ENCODE data around the gene DUSP3.
A peak's percentile ranks its signal among the peaks of the same experiment; 100 is the strongest.

The DUSP3 gene

DNA sequence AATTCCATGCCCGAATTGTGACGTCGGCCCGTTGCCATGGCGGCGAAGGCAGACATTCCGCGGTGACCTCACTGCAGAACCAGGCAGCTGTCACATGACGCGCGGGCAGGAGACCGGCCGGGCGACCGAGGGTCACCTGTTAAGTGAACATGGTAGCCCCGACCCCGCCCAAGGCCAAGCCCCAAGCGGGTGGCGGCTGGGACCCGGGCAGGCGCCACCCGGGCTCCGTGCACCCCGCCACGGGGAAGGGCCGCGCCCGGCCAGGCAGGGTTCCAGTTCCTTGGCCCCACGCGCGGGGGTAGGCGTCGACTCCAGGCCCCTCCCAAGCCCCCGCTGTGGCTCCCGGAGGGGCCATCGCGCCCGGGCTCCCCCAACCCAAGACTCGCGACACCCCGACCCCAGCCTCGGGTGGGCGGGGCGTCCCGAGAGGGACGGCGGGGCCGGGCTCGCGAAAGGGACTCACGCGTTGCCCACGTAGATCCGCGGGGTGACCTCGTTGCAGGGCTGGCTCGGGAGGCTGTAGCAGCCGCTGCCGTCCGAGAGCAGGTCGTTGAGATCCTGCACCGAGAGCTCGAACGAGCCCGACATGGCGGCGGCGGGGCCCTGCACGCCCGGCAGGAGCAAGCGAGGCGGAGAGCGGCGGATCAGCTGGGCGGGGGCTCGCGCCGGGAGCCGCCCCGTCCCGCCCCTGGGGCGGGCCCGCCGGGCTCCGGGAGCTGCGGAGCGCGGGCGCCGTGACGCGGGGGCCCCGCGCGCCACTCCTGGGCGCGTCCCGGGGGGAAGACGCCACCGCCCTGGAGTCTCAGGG is at the start of gene DUSP3:
DUSP3 (minus strand) TSS at position 641 of the 808 bp plus-strand sequence; CDS start at position 588, 53 bp downstream.
- Mint-ChIP-seq H3K9me3 (no peaks in the 10 kb centered on the region), H3K27me3 (peaks cover 25% of the 10 kb centered on the region), H3K4me1 (peaks cover 16% of the 10 kb centered on the region), H3K4me3 (peak within 1 kb of the TSS; percentile 96), H3K36me3 (peaks cover 14% of the 10 kb centered on the region), H3K27ac (peak within 1 kb of the TSS; percentile 83)
- ATAC-seq, result peak; percentile 96

DNA sequence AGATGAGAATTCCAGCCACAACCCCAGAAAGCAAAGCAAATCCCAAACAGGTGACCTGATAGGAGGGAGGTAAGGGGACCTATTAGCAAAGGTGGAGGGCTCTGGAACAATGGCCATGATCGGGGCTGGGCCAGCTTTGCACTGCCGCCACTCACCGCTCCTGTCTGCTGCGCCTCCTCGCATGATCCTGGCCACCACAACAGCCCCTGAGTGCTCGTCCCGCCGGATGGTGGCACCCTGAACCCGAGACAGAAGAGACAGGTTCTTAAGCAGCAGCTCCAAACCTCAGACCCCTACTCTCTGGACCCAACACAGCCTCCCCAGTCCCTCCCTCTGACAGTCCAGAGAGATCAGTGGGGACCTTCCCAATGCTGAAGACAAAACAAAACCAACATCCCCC is 48.8 kb upstream of the DUSP3 start:
- no peak overlapping the region for H3K27ac Mint-ChIP-seq
- H3K27me3 Mint-ChIP-seq, result peaks cover 23% of the 10 kb centered on the region
- H3K4me1 Mint-ChIP-seq, result peaks cover 9% of the 10 kb centered on the region
- H3K9me3 Mint-ChIP-seq, result no peaks in the 10 kb centered on the region
- no peaks in the 10 kb centered on the region for H3K36me3 Mint-ChIP-seq
- no peak overlapping the region for H3K4me3 Mint-ChIP-seq
- no peak for ATAC-seq

DNA sequence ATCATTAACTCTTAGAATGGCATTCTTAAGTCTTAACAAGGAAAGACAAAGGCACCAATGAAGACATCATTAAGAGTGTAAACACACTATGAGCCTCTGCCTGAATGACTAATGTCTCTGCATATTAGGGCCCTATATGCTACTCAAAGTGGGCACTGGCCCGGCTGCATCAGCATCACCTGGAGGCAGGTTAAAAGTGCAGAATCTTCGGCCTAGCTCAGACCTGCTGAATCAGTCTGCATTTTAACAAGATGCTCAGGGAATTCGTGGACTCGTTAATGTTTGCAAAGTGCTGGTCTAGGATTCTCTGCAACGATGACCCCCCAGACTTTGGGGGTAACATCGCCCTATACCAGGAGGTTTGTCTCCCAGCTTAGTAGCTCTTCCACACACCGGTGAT is 47.4 kb upstream of the DUSP3 start:
- no peak overlapping the region for H3K4me3 Mint-ChIP-seq
- peaks cover 9% of the 10 kb centered on the region for H3K27me3 Mint-ChIP-seq
- no peaks in the 10 kb centered on the region for H3K36me3 Mint-ChIP-seq
- no peak for ATAC-seq
- no peak overlapping the region for H3K27ac Mint-ChIP-seq
- H3K4me1 Mint-ChIP-seq, result peaks cover 7% of the 10 kb centered on the region
- H3K9me3 Mint-ChIP-seq, result no peaks in the 10 kb centered on the region

DNA sequence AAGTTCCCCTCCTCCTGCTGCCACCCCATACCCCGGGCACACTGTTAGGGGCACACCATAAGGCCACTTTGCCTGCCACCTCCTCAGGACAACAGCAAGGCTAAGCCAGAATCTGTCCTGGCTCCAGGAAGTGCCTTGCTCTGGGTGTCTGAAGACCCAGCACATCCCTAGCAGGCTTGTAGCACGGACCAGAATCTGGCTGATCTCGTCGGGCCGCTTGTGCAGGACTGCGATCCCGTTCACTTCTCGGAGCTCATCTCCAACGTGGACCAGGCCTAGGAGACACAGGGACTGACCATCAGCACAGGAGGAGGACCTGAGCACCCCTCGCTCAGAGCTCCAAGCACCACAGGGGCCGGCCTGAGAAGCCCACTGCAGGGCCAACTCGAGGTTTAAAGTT is 46.8 kb upstream of the DUSP3 start:
- Mint-ChIP-seq H3K36me3 (no peaks in the 10 kb centered on the region), H3K27me3 (peaks cover 7% of the 10 kb centered on the region), H3K4me1 (peaks cover under 1% of the 10 kb centered on the region), H3K4me3 (no peak overlapping the region), H3K27ac (no peak overlapping the region), H3K9me3 (no peaks in the 10 kb centered on the region)
- ATAC-seq, result no peak

DNA sequence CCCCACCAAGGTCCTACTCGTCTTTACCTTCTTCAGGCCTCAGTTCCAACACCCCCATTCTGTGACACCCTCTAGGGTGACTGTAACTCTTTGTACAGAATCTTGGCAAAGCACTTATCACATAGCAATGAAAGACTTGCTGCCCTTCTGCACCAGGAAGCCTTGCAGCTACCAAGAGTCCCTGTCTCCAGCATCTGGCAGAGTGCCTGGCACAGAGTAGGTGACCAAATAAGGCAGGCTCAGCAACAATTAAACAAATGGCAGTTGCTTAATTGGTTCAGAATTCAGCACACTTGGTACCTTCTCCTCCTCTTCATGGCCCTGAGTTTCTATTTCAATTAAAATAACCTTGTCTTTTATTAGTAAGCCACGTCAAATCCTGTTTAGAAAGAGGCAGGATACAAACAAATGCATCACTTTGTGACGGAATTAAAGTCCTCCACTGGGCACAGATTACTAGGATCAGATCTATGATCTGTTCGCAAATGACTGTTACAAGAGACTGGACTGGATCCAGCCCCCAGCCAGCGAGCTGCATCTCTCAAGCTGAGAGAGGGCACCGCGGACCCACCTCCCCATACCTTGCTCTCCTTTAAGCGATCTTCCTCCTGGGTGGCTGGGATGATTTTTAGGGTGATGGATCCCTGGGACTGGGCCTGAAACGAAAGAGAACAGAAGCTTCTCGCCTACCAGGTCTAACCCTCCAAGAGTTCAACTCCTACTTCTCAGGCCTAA is 44.7 kb upstream of the DUSP3 start:
- H3K4me1 Mint-ChIP-seq, result no peaks in the 10 kb centered on the region
- no peak overlapping the region for H3K27ac Mint-ChIP-seq
- H3K9me3 Mint-ChIP-seq, result no peaks in the 10 kb centered on the region
- H3K4me3 Mint-ChIP-seq, result no peak overlapping the region
- H3K27me3 Mint-ChIP-seq, result peaks cover 9% of the 10 kb centered on the region
- no peaks in the 10 kb centered on the region for H3K36me3 Mint-ChIP-seq
- no peak for ATAC-seq

DNA sequence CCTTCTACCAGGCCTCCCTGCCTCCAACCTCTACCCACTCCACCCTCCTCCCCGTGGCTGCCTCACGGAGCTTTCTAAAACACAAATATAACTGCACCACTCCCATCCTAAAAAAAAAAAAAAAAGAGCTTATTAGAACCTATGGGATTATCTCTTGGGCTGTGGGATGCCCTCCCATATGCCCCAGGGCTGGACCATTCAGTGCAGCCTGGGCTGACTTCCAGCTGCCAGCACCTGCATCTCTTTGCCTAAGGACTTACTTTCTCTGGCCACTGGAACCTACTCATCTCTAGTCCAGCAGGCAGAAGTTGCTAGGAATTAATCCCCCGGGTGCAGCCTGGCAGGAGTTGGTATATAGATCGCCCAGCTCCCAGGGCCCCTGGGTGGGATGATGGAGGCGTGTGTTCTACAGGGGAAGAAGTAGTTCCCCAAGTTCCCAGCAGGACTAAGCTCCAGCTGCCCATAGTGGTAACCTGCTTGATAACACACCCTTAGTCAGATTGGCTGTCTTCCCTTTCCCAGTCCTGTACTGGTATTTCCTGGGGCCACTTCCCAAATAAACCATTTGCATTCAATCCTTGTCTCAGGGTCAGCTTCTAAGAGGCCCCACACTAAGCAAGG is 43.9 kb upstream of the DUSP3 start:
- Mint-ChIP-seq H3K36me3 (no peaks in the 10 kb centered on the region), H3K4me3 (no peak overlapping the region), H3K27ac (no peak overlapping the region), H3K9me3 (no peaks in the 10 kb centered on the region), H3K4me1 (no peaks in the 10 kb centered on the region), H3K27me3 (peaks cover 15% of the 10 kb centered on the region)
- ATAC-seq, result no peak

DNA sequence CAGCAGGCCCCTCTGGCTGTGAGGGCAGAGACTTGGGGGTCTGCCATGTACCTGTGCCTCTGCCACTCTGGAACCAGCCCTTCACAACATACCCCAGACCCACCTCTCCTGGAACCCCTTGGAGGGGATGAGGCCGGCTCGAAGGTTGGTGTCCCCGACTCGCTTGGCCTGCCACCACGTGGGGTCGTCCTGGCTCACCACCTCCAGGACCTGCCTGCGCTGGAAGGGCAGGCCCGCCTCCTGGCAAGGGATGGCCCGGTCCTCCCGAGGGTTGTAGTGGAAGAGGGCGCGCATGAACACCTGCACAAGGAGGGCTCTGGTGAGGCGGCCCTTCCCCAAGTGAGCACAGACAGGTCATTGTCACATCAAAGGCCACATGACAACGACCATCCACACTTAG is 42.0 kb upstream of the DUSP3 start:
- no peak overlapping the region for H3K4me3 Mint-ChIP-seq
- H3K36me3 Mint-ChIP-seq, result no peaks in the 10 kb centered on the region
- no peak overlapping the region for H3K27ac Mint-ChIP-seq
- peaks cover 26% of the 10 kb centered on the region for H3K27me3 Mint-ChIP-seq
- no peak for ATAC-seq
- no peaks in the 10 kb centered on the region for H3K9me3 Mint-ChIP-seq
- H3K4me1 Mint-ChIP-seq, result no peaks in the 10 kb centered on the region

DNA sequence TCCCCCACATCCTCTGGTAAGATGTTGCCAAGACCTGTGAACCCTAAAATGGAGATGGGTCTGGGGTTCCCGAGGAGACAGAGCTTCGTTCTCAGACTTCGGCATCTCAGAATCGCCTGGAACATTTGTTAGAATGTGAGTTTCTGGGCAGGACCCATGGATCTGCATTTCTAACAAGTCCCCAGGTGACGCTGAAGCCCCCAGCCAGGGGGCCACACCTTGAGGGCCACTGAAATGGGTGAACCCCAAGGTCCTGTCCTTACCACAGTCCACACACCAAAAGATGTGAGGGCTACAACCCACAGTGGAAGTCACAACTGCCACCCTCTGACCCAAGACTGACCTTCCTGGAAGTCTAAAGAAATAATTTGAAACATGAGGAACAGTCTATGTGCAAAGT is 40.2 kb upstream of the DUSP3 start:
- H3K36me3 Mint-ChIP-seq, result no peaks in the 10 kb centered on the region
- H3K4me3 Mint-ChIP-seq, result no peak overlapping the region
- no peaks in the 10 kb centered on the region for H3K4me1 Mint-ChIP-seq
- no peaks in the 10 kb centered on the region for H3K9me3 Mint-ChIP-seq
- no peak for ATAC-seq
- H3K27ac Mint-ChIP-seq, result no peak overlapping the region
- H3K27me3 Mint-ChIP-seq, result peaks cover 26% of the 10 kb centered on the region

DNA sequence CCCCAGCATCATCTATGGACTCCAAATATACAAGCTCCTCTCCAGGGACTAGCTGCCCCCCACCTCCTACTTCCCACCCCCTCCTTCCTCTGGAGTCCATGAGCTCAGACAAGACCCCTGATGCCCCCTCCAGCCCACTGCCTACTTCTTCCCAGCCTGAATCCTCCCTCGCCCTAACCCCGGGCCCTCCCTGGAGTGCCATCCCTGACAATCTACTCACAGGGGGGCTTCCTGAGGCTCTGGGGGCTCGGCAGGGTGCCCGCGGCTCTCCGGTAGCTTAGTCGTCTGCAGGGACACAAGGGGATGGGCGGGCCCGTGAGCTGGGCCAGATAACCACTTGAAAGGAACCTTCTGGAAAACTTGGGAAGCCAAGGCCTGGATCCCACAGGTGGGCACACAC is 39.0 kb upstream of the DUSP3 start:
- Mint-ChIP-seq H3K9me3 (no peaks in the 10 kb centered on the region), H3K27ac (no peak overlapping the region), H3K4me1 (no peaks in the 10 kb centered on the region), H3K4me3 (no peak overlapping the region), H3K36me3 (no peaks in the 10 kb centered on the region), H3K27me3 (peaks cover 35% of the 10 kb centered on the region)
- no peak for ATAC-seq

DNA sequence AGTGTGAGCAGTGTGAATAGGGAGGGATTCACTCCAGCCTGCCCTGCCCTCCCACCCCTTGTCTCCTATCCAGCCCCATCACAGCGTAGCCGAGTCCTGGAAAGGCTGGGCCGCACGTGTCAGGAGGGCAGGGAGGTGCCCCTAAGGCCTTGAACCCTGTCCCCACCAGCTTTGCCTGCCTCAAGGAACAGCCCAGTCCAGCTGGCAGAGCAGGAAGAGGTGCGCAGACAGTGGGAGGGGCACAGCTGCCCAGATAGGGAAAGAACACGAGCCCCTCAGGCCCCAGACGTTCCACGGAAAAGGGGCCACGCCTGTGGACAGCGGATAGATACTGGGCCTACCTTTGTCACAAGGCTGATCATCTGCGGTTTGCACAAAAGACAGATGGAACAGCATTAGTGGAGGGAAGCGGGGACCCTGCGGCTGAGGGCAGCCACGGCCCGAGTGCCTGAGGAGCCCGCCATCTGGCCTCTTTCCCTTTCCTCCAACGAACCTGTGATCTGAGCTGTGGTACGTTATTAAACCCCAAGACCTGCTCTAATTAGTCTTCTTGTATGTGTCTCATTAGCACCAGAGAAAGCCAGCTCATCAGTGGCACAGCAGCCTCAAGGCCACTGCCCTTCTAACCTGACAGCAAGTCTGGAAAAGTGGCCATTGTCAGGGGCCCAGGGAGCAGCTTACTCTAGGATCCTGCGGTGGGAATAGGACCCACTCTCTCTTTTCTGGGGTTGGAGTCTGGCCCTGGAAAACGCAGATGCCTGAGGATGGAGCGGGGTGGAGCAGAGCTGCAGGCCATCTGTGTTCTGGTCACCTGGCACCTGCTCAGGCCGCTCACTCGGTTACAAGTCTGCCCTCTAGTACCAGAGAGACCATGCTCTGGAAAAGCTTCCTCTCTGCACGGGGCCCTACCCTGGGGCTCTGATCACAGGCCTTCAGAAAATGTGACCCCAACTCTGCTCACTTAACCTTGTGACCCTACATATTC is 37.9 kb upstream of the DUSP3 start:
- H3K36me3 Mint-ChIP-seq, result no peaks in the 10 kb centered on the region
- H3K4me3 Mint-ChIP-seq, result no peak overlapping the region
- H3K4me1 Mint-ChIP-seq, result no peaks in the 10 kb centered on the region
- H3K27me3 Mint-ChIP-seq, result peaks cover 47% of the 10 kb centered on the region
- H3K9me3 Mint-ChIP-seq, result no peaks in the 10 kb centered on the region
- H3K27ac Mint-ChIP-seq, result no peak overlapping the region
- ATAC-seq, result no peak

DNA sequence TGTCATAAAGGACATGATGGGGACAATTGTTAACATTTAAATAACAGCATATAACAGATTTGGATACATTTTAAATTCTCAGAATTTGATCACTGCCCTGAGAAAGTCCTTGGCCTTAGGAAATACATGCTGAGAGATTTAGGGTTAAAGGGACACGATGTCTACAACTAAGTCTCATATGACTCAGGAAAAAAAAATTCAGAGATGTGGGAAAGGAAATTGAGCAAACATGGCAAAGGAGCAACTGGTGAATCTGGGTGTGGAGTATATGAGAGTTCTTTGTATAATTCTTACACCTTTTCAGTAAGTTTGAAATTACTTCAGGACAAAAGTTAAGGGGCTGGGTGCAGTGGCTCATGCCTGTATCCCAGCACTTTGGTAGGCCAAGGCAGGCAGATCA is 35.9 kb upstream of the DUSP3 start:
- no peak overlapping the region for H3K4me3 Mint-ChIP-seq
- no peak overlapping the region for H3K27ac Mint-ChIP-seq
- H3K36me3 Mint-ChIP-seq, result no peaks in the 10 kb centered on the region
- no peaks in the 10 kb centered on the region for H3K4me1 Mint-ChIP-seq
- no peak for ATAC-seq
- peaks cover 45% of the 10 kb centered on the region for H3K27me3 Mint-ChIP-seq
- no peaks in the 10 kb centered on the region for H3K9me3 Mint-ChIP-seq

DNA sequence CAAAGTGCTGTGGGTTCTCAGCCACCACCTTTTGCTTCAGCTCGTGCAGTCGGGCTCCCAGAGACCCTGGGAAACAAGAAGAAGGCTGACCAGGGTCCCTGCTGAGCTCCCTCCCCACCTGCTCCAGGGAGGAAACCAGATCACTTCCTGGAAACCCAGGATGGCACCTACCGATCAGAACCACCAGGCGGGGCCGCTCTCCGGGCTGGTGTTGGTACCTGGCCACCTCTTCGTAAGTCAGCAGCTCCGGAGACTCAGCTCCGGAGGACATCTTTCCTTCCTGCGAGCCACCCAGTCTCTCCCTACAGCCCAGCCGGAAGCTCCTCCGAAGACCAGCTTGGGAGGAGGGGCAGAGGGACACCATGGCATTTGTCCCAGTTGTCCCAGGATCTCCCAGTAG is 35.2 kb upstream of the DUSP3 start:
- no peak overlapping the region for H3K27ac Mint-ChIP-seq
- no peaks in the 10 kb centered on the region for H3K4me1 Mint-ChIP-seq
- no peak overlapping the region for H3K4me3 Mint-ChIP-seq
- no peaks in the 10 kb centered on the region for H3K9me3 Mint-ChIP-seq
- H3K27me3 Mint-ChIP-seq, result peaks cover 45% of the 10 kb centered on the region
- ATAC-seq, result no peak
- no peaks in the 10 kb centered on the region for H3K36me3 Mint-ChIP-seq

DNA sequence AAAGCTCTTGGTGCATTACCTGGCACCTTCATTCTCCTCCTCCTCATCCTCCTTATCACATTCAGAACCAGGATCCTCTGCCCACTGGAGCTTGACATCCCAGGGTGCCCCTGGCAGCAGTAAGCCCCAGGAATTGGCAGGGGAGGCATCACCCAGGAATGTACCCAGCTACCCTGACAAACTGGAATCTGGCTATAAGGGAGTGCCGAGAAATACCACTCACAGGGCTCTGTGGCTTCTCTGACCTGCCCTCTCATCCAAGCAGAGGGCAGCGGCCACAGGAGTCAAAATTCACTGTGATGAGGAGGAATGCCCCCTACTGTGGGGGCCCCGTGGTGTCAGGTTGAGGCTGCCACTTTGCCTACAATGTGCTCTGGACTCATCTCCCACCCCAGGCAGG is 34.6 kb upstream of the DUSP3 start:
- Mint-ChIP-seq H3K27ac (no peak overlapping the region), H3K36me3 (no peaks in the 10 kb centered on the region), H3K4me3 (no peak overlapping the region), H3K9me3 (no peaks in the 10 kb centered on the region), H3K4me1 (no peaks in the 10 kb centered on the region), H3K27me3 (peaks cover 45% of the 10 kb centered on the region)
- no peak for ATAC-seq

DNA sequence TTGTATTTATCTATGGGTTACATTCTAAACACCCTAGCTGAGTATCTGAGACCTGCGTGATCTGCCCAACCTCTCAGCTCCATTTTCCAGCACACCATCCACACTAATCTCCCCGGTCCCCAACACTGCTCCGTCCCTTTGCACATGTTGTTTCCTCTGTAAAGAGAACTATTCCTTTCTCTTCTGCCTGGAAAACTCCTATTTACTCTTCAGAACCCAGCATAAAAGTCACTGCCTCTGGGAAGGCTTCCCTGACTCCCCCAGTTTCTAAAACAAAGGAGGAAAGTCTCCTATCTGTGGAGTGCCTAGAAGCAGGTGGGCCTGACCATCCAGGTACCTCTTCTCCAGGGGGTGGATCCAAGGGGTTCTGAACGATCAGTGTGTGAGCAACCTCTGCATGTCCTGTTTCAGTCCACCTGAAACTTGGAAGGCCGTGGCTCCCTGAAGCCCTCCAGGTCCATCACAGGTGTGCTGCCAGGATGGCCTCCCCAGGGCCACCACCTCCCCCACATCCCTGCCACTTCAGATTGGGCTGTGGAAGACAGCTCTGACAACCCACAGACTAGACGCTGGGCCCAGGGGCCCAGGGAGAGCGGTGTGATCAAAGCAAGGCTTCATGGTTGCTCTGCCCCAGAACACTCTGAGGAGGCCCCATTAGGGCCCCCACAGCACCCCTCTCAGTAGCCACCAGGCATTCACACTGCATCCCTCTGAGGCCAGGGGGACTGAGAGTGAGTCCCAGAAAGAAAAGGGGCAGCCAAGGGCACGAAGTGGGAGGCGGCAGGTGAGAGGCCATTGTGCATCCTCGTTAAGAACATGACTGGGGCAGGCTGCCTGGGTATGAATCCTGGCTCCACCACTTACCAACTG is 33.9 kb upstream of the DUSP3 start:
- Mint-ChIP-seq H3K36me3 (no peaks in the 10 kb centered on the region), H3K27ac (no peak overlapping the region), H3K4me3 (no peak overlapping the region), H3K9me3 (no peaks in the 10 kb centered on the region), H3K4me1 (no peaks in the 10 kb centered on the region), H3K27me3 (peaks cover 38% of the 10 kb centered on the region)
- no peak for ATAC-seq

Measured in stimulated activated memory B cell treated with anti-CD40 and anti-IgM and Interleukin-4, amounts not matched to agents 10 μg/mL and 1 μg/mL and 100 μg/mL, for 72 hours (primary cell).